GF-D8 (cell line): ENCODE data around the gene GTF2F1.
"Not testable (repeated sequence)": the region's sequence is repeated elsewhere in the genome, so short reads cannot be mapped to it uniquely, and the experiment has no call there.

Experiments used
- DNase-seq: peaks from one replicate; lab custom pipeline; 2025; lab: John Stamatoyannopoulos, UW

The GTF2F1 gene, protein sequence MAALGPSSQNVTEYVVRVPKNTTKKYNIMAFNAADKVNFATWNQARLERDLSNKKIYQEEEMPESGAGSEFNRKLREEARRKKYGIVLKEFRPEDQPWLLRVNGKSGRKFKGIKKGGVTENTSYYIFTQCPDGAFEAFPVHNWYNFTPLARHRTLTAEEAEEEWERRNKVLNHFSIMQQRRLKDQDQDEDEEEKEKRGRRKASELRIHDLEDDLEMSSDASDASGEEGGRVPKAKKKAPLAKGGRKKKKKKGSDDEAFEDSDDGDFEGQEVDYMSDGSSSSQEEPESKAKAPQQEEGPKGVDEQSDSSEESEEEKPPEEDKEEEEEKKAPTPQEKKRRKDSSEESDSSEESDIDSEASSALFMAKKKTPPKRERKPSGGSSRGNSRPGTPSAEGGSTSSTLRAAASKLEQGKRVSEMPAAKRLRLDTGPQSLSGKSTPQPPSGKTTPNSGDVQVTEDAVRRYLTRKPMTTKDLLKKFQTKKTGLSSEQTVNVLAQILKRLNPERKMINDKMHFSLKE

GRCh38 chr19:6393074-6393982 lies at the start of gene GTF2F1:
Gene GTF2F1 (minus strand): TSS chr19:6393164. CDS start chr19:6392995, 169 bp downstream.
- DNase-seq, result peak; percentile 81

DNA sequence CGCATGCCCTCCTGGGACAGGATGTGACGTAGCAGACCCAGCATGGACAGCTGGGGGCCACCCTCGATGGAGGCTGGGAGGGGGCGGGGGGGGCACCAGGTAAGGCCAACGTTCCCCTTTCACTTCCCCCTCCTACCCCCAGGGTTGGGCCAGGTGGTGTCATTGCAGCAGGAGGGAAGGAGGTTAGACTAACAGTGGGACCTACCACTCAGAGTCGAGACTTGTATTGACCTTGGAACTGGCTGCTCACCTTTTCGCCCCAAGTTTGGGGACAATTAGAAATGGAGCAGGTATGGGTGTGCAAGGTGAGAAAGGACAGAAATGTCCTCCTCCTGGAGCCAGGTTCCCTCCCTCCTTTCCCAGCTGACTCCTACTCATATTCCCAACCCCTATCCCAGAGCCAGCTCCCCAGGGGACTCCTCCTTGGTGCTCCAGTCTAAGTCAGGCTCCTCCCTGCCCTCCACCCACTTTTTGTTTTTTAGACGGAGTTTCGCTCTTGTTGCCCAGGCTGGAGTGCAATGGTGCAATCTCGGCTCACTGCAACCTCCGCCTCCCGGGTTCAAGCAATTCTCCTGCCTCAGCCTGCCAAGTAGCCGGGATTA lies 49.2 kb upstream of the GTF2F1 start:
- no peak for DNase-seq

DNA sequence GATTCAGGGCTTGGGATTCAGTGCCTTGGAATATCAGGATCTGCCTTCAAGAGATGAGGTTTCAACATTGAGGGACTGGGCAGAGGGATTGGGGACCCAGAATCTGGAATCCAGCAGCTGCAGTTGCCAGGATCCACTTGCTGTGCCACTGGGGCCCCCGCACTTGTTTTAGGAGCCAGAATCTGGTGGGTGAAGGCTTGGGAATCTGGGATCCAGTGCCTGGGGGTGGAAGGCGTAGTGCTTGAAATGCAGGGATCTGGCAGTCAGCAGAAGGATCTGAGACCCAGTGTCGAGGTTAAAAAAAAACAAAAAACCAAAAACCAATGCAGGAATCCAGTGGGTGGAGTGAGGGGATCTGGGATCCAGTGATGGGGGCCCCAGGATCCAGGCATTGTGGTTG lies 47.9 kb upstream of the GTF2F1 start:
- DNase-seq, result no peak

DNA sequence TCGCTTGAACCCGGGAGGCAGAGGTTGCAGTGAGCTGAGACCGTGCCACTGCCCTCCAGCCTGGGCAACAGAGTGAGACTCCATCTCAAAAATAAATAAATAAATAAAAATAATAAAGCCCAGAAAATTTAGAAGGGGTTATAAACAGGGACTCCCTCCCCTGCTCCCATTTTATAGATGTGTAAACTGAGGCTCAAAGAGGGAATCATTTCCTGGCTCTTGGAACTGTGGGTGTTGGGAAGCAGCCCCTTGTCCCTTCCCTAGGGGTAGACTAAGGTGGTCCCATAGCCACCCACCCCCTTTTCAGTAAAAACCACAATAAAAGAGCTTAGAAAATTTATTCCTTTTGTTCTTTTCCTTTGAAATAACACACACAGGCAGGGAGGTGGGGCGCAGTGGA lies 46.8 kb upstream of the GTF2F1 start:
- no peak for DNase-seq

GRCh38 chr19:6433663-6434062 lies 40.7 kb upstream of the GTF2F1 start, which contains the start of gene SLC25A41:
Gene SLC25A41 (minus strand): TSS chr19:6433763. CDS start chr19:6433693, 70 bp downstream.
- DNase-seq, result no peak

- no peak for DNase-seq
Observed at GRCh38 chr19:6433165-6433564, 40.2 kb upstream of the GTF2F1 start.

DNA sequence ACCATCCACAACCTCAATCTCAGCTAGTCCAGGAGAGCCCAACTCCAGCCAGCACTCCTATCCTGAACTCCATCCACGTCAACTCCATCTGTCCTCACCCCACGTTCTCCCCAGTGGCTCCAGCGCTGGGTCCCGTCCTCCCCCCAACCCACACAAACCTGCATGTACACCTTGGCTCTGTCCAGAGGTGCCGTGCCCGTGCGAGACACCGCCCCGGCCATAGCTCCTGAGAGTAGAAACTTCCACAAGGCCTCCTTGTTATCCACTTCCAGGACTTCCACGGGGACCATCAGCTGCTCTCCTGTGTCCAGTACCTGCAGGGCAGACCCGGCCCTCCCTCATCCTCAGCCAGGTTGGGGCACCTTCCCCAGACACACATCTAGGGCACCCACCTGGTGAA lies 38.9 kb upstream of the GTF2F1 start:
- DNase-seq, result no peak

DNA sequence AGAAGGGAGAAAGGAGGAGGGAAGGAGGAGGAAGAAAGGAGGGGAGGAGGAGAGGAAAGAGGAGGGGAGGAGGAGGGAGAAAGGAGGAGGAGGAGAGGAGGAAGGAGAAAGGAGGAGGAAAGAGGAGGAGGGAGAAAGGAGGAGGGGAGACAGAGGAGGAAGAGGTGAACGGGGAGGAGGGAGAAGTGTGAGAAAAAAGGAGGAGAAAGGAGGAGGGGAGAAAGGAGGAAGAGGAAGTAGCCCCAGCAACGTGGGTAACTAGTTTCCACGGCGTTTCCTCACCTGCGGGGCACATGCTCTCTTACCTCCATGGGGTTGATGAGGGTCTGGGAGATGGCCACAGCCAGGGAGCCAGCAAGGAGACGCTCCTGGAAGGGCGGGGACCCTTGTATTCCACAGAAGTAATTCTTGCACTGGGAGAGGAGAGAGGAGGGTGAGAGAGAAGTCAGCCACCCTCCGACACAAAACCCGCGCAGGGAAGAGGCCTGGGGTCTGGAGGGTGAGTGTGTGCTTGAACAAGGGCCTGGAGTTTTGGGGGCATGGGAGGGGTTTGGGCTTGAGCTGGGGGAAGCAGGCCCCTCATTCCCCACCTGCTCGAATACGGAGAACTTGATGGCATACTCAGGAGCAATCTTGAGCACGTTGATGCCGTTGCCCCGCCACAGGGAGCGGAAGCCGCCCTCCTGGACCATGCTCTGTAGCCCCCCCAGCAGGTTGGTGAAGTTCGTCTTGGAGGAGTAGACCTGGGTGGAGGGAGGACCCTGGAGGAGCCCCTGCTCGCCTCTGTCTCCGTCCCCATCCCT lies 36.7 kb upstream of the GTF2F1 start:
- DNase-seq, result no peak

- not testable (repeated sequence) for DNase-seq
Observed at GRCh38 chr19:6428692-6429418, 35.9 kb upstream of the GTF2F1 start.

DNA sequence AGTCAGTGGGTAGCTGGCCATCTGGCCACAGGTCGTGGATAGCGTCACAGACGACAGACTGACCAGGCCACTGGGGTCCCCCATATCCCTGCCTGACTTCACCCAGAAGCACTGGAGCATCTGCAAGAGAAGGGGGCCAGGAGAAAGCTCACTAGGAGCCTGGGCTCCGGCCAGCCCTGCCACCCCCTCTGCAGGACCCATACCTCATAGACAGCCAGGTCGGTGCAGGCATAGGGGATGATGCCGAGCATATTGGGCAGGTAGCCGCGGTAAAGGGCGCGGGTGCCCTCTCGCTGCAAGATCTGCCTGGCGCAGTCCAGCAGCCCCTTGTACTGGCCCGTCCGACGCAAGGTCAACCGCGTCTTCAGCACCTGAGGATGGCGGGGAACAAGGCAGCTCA lies 34.2 kb upstream of the GTF2F1 start:
- no peak for DNase-seq

- DNase-seq, result peak; percentile 68
Observed at GRCh38 chr19:6425732-6426620, 33.0 kb upstream of the GTF2F1 start.

DNA sequence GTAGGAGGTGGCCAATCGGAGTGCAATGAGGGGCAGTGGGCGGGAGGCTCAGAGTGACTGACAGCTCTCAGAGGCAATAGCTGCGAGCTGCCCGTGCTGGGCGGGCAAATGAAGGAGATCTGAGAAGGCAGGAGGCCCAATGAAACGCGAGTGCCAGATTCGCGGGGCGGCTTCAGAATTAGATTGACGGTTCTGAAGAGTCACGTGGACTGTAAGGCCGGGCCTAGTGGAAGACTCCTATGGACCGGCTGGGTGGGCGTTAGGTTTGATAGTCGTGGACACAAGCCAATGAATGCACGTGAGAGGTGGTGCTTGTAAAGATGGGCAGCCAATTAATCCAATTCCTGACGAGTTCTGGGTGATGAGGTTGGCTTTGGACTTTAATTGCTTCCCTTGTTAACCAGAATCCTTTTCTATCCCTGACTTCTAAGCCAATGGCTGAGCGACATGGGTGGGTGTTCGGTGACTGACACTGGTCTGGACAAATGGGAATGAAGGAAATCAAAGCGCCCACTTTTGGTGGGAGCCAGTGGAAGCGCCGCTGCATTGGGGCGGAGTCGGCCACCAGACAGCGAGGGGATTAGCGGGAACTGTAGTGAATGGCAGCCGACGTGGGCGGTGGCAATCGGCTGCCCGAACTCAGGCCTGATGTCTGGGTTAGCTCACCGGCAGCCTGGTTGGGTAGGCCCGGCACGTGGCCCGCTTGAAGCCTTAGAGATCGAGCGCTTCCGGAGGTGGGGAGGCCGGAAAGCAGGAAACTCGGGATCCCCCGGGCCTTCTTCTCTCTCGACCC lies 32.2 kb upstream of the GTF2F1 start:
- peak; percentile 100 for DNase-seq

GRCh38 chr19:6424195-6424938 lies 31.4 kb upstream of the GTF2F1 start, which contains the start of gene KHSRP:
Gene KHSRP (minus strand): TSS chr19:6424811. CDS start chr19:6424701, 110 bp downstream.
- DNase-seq, result no peak

DNA sequence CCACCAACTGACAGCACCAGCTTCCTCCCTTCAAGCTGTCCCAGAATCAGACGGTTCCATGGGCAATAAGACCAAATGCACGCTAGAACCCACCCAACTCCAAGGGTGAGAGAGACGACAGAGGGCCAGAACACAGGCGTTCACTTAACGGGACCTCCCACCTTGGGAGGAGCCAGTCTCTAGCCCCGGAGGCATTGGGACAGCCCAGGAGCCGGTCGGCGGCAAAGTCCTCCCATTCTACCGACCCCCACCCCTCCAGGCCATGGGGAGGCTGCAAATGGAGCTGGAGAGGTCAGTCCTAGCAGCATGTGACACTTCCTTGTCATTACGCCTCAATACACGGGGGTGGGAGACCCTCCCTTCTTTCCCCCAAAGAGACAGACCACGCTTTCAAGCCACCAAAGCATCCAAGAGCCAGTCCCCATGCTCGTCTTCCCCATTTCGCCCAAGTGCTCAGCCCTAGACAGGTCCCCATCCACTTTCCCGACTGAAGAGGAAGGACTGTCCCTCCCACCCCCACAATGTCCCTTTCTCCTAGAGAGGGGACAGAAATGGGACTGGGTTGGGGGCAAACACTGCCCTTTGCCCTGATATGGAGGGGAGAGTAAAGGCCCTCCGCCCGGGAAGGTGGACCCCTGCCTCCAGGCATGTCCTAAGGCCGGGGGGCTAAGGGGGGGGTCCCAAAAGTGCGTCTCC lies 30.7 kb upstream of the GTF2F1 start:
- no peak for DNase-seq

DNA sequence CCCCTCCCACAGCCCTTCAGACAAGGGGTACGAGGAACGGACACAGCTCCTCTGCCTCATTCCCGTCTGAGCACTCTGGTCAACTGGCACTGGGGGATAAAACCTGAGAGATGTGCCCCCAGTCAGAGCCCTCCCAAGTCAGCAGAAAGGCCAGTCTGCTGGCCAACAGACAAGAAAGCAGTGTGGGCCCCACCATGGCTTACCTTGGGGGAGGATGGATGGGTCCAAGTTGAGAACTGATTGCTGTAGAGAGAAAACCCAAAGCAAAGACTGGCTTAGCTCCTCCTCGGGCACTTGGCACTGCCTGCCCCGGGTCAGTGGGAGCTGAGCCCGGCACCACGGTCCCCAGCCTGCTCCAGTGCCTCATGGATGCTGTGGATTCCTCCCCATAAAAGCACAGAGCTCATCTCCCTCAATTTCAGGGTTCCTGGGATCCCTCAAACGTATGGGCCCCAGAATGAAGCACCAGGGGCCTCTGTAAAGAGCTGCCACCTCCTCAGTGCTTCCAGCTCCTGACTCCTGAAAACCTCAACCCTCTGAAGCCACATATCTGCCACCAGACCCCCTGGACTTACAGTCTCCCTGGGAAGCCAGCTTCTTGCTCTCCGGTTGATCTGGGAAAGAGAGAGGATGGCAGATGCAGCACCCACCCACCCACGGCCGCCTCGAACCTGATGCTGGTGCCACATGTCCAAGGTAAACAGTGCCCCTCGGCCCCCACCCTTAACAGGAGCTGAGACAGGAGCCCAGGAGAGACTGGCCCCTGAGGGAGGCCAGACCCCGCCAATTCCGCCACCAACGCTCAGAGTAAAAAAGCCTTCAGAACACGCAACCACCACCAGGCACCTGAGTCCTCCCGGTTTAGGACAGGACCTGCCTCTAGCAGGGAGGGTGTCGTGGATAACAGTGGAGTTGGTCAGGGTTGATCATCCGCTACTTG lies 28.4 kb upstream of the GTF2F1 start:
- DNase-seq, result no peak

DNA sequence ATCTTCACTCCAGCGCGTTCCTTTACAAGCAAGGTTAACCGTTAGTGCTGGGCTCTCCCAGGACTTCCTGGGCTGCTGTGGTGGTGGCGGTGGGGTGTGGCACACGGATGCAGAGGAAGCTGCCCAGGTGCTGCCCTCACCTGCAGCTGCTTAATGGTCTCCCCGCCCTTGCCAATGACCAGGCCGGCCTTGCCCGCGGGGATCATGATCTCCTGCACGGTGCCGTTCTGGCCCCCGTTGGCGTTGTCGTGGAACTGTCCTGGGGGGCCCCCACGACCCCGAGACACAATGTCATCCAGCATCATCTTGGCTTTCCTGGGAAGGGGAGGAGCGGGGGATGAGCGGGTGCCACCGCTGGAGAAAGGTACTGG lies 25.6 kb upstream of the GTF2F1 start:
- DNase-seq, result no peak
